ENCODE data around the gene SMG7.
A peak's percentile ranks its signal among the peaks of the same experiment; 100 is the strongest.

The SMG7 gene

GRCh38 chr1:183470147-183470960 is 1.9 kb upstream of the SMG7 start:
- peak; percentile 59 for DNase-seq

DNA sequence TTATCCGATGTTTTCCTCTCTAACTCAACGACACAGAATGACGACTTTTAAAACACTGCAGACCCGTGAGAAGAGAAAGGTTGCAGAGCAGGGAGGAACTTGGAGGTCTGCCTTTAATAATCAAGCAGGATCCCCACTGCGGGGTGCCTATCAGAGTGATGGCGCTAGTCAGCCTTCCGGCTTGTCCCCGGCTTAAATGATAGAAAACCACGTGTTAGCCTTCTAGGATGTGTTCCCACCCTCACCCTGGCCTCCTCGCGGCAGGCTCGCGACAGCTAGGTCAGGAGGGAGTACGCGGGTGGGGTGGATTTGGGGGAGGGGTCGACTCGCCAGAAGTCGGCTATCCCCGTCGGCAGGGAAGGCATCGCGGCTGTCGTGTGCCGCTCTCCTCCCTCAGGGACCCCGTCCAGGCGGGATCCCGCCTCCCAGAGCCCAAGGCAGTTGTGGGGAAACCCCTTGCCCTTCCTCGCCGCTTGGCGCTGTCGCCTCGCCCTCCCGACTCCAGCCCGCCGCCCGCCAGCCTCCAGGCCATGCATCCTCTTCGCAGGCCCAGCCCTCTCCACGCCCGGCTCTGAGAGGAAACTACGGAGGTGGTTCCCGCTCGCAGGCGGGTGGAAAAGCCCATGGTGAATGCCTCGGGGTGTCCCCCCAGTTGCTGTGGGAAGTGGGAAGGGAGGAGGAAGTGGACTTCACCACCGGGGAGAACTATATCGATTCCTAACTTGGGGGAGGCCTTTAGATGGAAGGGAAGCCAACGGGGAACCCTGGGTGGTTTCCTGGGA is 1.1 kb upstream of the SMG7 start:
- peak; percentile 76 for DNase-seq

DNA sequence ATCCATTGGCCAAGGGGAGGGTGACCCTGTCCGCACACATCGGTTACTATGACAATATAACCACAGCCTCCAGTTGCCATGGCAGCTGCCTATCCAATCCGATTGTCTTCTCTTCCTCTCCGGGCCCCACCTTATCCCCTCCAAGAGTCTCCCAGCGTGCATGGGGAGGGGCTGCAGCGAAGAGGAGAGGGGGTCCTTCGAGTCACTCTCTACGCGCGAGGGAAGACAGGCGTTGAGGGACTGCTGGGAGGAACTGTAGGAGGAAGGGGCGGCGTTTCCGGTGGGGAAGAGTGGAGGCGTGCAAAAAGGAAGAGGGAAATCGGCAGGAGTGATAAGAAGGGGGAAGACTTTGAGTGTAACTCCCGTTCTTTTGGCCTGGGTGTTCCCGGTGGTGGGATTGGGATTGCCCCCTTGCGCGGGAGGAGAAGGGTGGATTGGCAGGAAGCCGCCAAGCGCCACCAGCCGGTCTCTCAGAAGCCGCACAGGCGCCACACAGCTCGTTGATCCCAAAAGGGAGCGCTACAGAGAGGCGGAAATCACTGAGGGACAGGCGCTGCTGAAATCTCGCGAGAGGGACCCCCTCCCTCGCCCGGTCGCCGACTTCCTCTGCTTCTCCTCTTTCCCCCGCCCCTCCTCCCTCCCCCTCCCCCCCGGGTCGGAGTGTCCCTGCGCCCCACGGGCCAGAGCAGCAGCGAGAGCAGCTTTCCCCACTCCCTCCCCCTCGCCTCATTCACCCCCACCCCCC is 384 bp upstream of the SMG7 start:
- peak; percentile 90 for DNase-seq

- no peak for DNase-seq
Measured at GRCh38 chr1:183473217-183473536, 878 bp downstream of the SMG7 start.

- DNase-seq = peak; percentile 38
Measured at GRCh38 chr1:183476081-183476480, 3.8 kb downstream of the SMG7 start.

- no peak for DNase-seq
Measured at GRCh38 chr1:183477986-183478781, 5.9 kb downstream of the SMG7 start.

DNA sequence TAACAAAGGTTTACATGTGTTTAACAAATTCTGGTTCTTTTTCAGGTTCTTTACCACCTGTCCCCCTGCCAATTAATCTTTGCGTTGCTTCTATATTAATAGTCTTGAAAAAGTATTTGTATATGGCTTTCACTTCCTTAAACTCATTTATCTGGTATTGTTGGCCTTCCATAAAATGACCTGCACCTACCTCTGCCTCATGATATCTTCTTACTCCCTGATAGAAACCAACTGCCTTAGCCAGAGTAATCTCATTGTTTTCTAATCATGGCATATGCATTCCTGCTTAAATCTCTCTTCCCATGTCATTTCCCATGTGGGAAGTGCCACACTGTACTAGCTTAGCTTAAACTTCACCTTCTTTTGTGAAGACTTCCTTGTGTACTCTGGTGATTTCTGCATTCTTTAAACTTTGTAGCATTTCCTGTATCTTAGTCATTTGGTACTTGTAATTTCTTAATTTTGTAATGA is 8.7 kb downstream of the SMG7 start:
- DNase-seq = no peak

GRCh38 chr1:183483224-183483623 is 10.9 kb downstream of the SMG7 start:
- DNase-seq = no peak

DNA sequence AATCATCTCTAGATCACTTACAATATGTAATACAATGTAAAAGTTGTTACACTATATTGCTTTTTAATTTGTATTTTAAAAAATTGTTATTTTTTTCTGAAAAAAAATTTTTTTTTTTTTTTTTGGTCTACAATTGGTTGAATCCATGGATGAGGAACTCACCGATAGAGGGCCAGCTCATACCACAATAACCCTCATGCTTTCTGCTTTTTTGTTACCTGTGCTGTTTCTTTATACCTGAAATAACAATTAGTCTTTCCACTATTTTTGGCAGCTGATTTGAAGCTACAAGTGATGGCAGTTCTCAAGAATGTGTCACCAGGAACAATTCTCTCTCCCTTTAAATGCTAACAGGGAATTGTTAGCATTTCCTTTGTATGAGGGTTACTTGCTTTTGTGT is 12.0 kb downstream of the SMG7 start:
- DNase-seq = no peak

GRCh38 chr1:183484851-183485250 is 12.6 kb downstream of the SMG7 start:
- DNase-seq = no peak

DNA sequence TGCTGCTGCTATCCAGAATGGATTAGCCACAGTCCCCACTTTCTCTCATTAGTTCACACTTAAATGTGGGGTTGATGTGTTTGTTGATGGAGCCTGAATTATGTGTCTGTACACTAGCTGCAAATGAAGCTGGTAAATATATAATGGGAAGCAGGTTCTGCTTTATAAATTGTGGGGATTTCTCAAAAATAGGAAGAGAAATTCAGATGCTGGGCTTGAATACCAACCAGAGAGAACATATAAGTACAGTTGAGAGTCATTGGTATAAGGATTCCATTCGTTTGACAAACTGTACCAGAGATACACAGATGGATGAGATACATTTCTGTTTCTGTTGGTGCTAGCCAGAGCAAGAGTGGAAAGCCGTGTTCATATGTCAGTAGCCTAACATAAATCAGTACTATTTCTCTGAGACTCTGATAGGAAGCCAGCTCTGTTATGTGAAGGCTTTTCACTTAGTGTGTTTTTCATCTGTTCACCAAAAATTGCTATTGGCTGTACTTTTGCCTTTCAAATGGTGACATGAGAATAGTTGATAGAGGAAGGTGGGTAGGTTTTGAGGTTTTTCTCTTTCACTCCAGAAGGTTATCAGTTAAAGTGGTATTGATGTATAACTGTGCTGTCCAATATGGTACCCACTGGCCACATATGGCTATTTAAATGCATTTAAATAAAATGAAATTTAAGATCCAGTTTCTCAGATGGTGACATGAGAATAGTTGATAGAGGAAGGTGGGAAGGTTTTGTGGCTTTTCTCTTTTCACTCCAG is 15.6 kb downstream of the SMG7 start:
- DNase-seq = no peak

- DNase-seq = no peak
Measured at GRCh38 chr1:183490932-183491331, 18.6 kb downstream of the SMG7 start.

DNA sequence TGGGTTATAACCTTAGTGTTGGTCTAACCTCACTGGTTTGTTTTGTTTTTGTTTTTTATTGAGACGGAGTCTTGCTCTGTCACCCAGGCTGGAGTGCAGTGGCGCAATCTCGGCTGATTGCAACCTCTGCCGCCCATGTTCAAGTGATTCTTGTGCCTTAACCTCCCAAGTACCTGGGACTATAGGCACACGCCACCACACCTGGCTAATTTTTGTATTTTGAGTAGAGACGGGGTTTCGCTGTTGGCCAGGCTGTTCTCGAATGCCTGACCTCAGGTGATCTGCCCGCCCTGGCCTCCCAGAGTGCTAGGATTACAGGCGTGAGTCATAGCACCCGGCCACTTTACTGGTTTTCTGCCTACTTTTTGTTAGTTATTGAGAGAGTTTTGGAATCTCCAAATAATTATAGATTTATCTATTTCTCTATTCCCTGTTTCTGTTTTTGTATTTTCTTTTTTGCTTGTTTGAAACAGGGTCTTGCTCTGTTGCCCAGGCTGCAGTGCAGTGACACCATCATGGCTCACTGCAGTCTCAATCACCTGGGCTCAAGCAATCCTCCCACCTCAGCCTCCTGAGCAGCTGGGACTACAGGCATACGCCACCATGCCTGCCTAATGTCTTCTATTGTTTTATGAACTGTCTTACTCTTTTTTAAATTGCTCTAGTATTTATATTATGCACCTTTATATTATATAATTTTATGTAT is 21.4 kb downstream of the SMG7 start:
- DNase-seq = no peak

GRCh38 chr1:183495420-183495819 is 23.1 kb downstream of the SMG7 start:
- DNase-seq = no peak

DNA sequence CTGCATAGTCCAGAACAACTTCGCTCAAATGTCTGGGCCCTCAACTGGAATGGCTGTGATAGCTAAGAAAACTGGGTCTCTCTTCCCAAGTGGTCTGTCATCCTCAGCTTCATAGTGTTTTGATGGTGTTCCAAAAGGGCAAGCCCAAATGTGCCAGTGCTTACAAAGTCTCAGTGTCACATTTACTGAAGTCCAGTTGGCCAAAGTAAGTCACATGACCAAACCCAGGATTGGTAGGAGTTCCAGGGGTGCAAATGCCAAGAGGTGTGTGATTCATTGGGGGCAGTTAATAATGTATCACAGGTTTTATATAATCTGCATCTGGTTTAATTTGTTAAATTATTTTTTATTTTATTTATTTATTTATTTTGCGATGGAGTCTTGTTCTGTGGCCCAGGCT is 24.9 kb downstream of the SMG7 start:
- DNase-seq = no peak

GRCh38 chr1:183498342-183498991 is 26.2 kb downstream of the SMG7 start:
- DNase-seq = no peak

GRCh38 chr1:183505454-183506089 is 33.3 kb downstream of the SMG7 start:
- no peak for DNase-seq

DNA sequence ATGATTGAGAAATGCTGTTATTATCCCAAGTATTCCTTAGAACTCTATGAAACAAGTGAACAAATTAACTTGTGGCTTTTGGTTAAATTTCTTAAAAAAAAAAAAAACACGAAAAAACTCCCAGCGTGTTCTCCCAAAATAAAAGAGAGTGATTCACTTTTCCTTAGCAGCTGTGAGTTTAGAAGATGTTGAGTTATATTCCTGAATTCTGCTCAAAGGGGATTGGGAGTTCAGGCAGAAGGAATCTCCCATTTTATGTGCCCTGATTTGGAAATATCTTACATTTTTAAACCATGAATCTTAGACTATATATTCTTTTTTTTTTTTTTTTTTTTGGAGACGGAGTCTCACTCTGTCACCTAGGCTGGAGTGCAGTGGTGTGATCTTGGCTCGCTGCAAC is 34.3 kb downstream of the SMG7 start:
- DNase-seq = no peak

DNA sequence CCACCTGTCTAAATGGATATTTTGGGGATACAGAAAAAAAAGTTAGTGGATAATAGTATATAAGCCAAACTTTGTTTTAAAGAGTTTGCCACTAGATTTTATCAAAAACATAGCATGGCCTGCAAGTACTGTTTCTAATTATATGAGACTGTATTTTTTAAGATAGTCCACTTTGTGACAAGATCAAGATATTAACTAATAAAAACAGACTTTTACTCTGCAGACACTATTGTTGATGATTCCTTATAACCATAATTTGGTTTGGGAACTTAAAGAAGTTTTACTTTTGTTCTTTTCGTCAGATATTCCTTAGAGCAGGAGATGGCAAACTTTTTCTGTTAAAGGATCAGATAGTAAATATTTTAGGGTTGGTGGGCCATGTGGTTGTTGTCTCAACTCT is 36.4 kb downstream of the SMG7 start:
- DNase-seq = no peak

DNA sequence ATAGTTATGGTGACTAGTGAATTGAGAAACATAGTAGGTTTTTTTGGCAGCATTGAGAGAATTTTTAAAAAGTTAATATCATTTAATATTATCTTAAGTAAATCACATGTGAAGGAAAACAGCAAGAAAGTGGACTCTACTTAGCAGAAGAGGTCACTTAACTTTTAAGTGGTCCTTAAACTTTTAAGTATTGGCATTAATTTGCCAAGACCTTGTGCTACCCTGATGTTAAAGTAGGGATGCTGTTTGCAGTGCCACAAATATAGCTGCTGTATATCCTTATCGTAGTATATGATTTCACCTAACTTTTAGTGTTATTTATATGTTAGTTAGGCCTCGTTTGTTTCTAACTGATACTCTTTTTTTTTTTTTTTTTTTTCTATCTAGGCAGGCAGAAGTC is 40.2 kb downstream of the SMG7 start:
- no peak for DNase-seq

All from GF-D8 (cell line).